ENCODE measurements around the gene KCNIP3. TPM values are rescaled to one million over a fixed set of nuclear protein-coding genes. Genes with fewer than 3 reads are reported as not detected.

KCNIP3 gene
- total and polyA plus RNA-seq, 9 of the 15 experiments (the other 6 are each of a cell fraction or from before 2014, with no cell fraction given): 0.04 TPM; not detected in 8

- no peak overlapping the region for H3K9ac ChIP-seq (ENCODE audit: insufficient read depth in 1 of 2, low read depth in 2 of 2, low read length in 2 of 2)
- WGBS (ENCODE audit: insufficient coverage, low coverage, missing lambda C conversion rate): 0% methylated on average over 8 of the region's 8 CpGs
- no peak overlapping the region for H3K27ac ChIP-seq (ENCODE audit: extremely low read depth, low read depth, low read length)
- no peaks in the 10 kb centered on the region for H3K79me2 ChIP-seq (ENCODE audit: control insufficient read depth, insufficient read depth, low read length)
- TF ChIP-seq PTRF (tag; IDR thresholded peaks at IDR 0.05) (no peak), ZNF263 (CRISPR knock-in tag; IDR thresholded peaks at IDR 0.05; ENCODE audit: borderline replicate concordance) (no peak), FOXM1 (IDR thresholded peaks at IDR 0.05; ENCODE audit: low read depth) (no peak), FOXM1 (CRISPR knock-in tag; IDR thresholded peaks at IDR 0.05; ENCODE audit: low read depth) (no peak), HES1 (IDR thresholded peaks at IDR 0.05; ENCODE audit: low read depth) (no peak), ATF7 (IDR thresholded peaks at IDR 0.05) (no peak), MAZ (CRISPR knock-in tag; conservative IDR thresholded peaks at IDR 0.05 in 1 of 2, IDR thresholded peaks at IDR 0.05 in 1 of 2) (no peak), FOXA3 (CRISPR knock-in tag; conservative IDR thresholded peaks at IDR 0.05 in 1 of 2, IDR thresholded peaks at IDR 0.05 in 1 of 2) (no peak)
- no peak for ATAC-seq
- H3K4me3 ChIP-seq: no peak overlapping the region
- no peak overlapping the region for H3K4me2 ChIP-seq (ENCODE audit: insufficient read depth, low read length)
- in situ Hi-C loops (cut with MboI): no loop called here
- FAIRE-seq: no peak
- POLR2A ChIA-PET: no interaction called here
- peaks cover 9% of the 10 kb centered on the region; the same call in 1 of the 2 replicates for H4K20me1 ChIP-seq (replicated peaks; ENCODE audit: control insufficient read depth, insufficient read depth, low read length)
- H3K36me3 ChIP-seq (ENCODE audit: control insufficient read depth, insufficient read depth, low read length): no peaks in the 10 kb centered on the region
- H3K9me3 ChIP-seq (replicated peaks; ENCODE audit: control insufficient read depth, insufficient read depth, low read depth, low read length): no peaks in the 10 kb centered on the region
- peaks cover 23 to 55% of the 10 kb centered on the region in 2 experiments; a peak in 4 of 5 replicates for H3K27me3 ChIP-seq (ENCODE audit: control insufficient read depth in 2 of 2, insufficient read depth in 2 of 2, low read length in 2 of 2)
- CTCF ChIA-PET (ENCODE audit: low intra/inter-chr PET ratio): no interaction called here
- no peaks in the 10 kb centered on the region for H3K4me1 ChIP-seq (replicated peaks in 1 of 2; ENCODE audit: control insufficient read depth in 2 of 2, insufficient read depth in 2 of 2, low read length in 2 of 2)
- no peak overlapping the region for H2AFZ ChIP-seq (ENCODE audit: low read depth, low read length)
- BruUV-seq (replicated peaks): no TSS peak
- no peaks in the 10 kb centered on the region for H3K9me1 ChIP-seq (ENCODE audit: control insufficient read depth, insufficient read depth, low read length)
- no peak for DNase-seq (ENCODE audit: extremely low read depth in 1 of 4, low spot score in 3 of 4)
- intact Hi-C loops (cut with micrococcal nuclease): no loop called here
Observed at GRCh38 chr2:95372845-95373244, 75.7 kb downstream of the KCNIP3 start.

Data from K562 (cell line).